HAP-1 (cell line): ENCODE results near the gene TMEM19.
A peak's percentile ranks its signal among the peaks of the same experiment; 100 is the strongest.

Experiments used
- DNase-seq, 2 experiments: peaks; one replicate each; pipeline ENCODE4 v3.0.0-alpha.2; 2016 to 2020; ENCODE audit warnings: low spot score in 2 of 2
- H3K27me3 ChIP-seq: fragments of 250-450 bp; sonication (Bioruptor Pico); 2 replicates; pipeline ENCODE4 v1.5.1; 2020; ENCODE audit warnings: low read depth, mild to moderate bottlenecking, moderate library complexity
- H3K36me3 ChIP-seq: fragments of 250-450 bp; sonication (Bioruptor Pico); replicated peaks from 2 replicates; pipeline ENCODE4 v1.5.1; 2020; ENCODE audit warnings: mild to moderate bottlenecking
- H3K4me1 ChIP-seq: fragments of 250-450 bp; sonication (Bioruptor Pico); 2 replicates; pipeline ENCODE4 v1.5.1; 2020; ENCODE audit warnings: mild to moderate bottlenecking
- H3K4me3 ChIP-seq: fragments of 250-450 bp; sonication (Bioruptor Pico); 2 replicates; pipeline ENCODE4 v1.5.1; 2020; ENCODE audit warnings: mild to moderate bottlenecking, moderate library complexity
- H3K9me3 ChIP-seq: fragments of 250-450 bp; sonication (Bioruptor Pico); 2 replicates; pipeline ENCODE4 v1.5.1; 2020; ENCODE audit warnings: mild to moderate bottlenecking, moderate library complexity
- in situ Hi-C: fragments of 300-500 bp; cut with MboI; formaldehyde crosslinking; loops from 3 replicates; pipeline ENCODE4 v1.14.3; 2020; ENCODE audit warnings: low sequenced_read_pairs, inconsistent platforms, mixed read lengths

Gene TMEM19

GRCh38 chr12:71708658-71709057 lies 22.8 kb downstream of the TMEM19 start:
- Histone ChIP-seq H3K27me3 (no peaks in the 10 kb centered on the region), H3K4me1 (peaks cover 6% of the 10 kb centered on the region; the same call in 1 of the 2 replicates), H3K4me3 (no peak overlapping the region), H3K9me3 (no peaks in the 10 kb centered on the region; the same call in 1 of the 2 replicates), H3K36me3 (no peaks in the 10 kb centered on the region)
- in situ Hi-C loops: no loop called here
- DNase-seq: no peak

- Histone ChIP-seq H3K9me3 (no peaks in the 10 kb centered on the region; the same call in 1 of the 2 replicates), H3K4me3 (no peak overlapping the region), H3K27me3 (no peaks in the 10 kb centered on the region), H3K36me3 (no peaks in the 10 kb centered on the region), H3K4me1 (peaks cover 6% of the 10 kb centered on the region; the same call in 1 of the 2 replicates)
- in situ Hi-C loops: no loop called here
- no peak for DNase-seq
These were observed 24.6 kb downstream of the TMEM19 start for GRCh38 chr12:71710276-71711125.

- 0 out of 2 replicates have a peak, but pooled peaks cover 2% of the 10 kb centered on the region for H3K27me3 ChIP-seq
- no peak for DNase-seq
- H3K9me3 ChIP-seq: no peaks in the 10 kb centered on the region
- in situ Hi-C loops: no loop called here
- no peak overlapping the region for H3K4me3 ChIP-seq
- H3K4me1 ChIP-seq: no peaks in the 10 kb centered on the region
- H3K36me3 ChIP-seq: no peaks in the 10 kb centered on the region
These were observed 32.7 kb downstream of the TMEM19 start for GRCh38 chr12:71718611-71719010.

- 0 out of 2 replicates have a peak, but pooled peaks cover 2% of the 10 kb centered on the region for H3K27me3 ChIP-seq
- H3K9me3 ChIP-seq: no peaks in the 10 kb centered on the region
- no peaks in the 10 kb centered on the region for H3K36me3 ChIP-seq
- DNase-seq: no peak
- no peak overlapping the region for H3K4me3 ChIP-seq
- no peaks in the 10 kb centered on the region for H3K4me1 ChIP-seq
- in situ Hi-C loops: no loop called here
These were observed 33.9 kb downstream of the TMEM19 start for GRCh38 chr12:71719647-71720370.

GRCh38 chr12:71721783-71722505 lies 36.1 kb downstream of the TMEM19 start:
- Histone ChIP-seq H3K4me1 (no peaks in the 10 kb centered on the region), H3K36me3 (no peaks in the 10 kb centered on the region), H3K9me3 (no peaks in the 10 kb centered on the region), H3K27me3 (0 out of 2 replicates have a peak, but pooled peaks cover 2% of the 10 kb centered on the region), H3K4me3 (no peak overlapping the region)
- DNase-seq: no peak
- in situ Hi-C loops: no loop called here

GRCh38 chr12:71725011-71725410 lies 39.1 kb downstream of the TMEM19 start:
- in situ Hi-C loops: no loop called here
- H3K9me3 ChIP-seq: no peaks in the 10 kb centered on the region
- no peak for DNase-seq

GRCh38 chr12:71726548-71726947 lies 40.7 kb downstream of the TMEM19 start:
- Histone ChIP-seq H3K27me3 (no peaks in the 10 kb centered on the region), H3K4me3 (no peak overlapping the region), H3K9me3 (no peaks in the 10 kb centered on the region), H3K36me3 (no peaks in the 10 kb centered on the region), H3K4me1 (no peaks in the 10 kb centered on the region)
- no peak for DNase-seq
- in situ Hi-C loops: no loop called here

More at GRCh38 chr12:71725011-71725410, 39.1 kb downstream of the TMEM19 start:
- no peaks in the 10 kb centered on the region for H3K4me1 ChIP-seq
- no peaks in the 10 kb centered on the region for H3K36me3 ChIP-seq
- no peaks in the 10 kb centered on the region for H3K27me3 ChIP-seq
- H3K4me3 ChIP-seq: no peak overlapping the region

- Histone ChIP-seq H3K4me3 (no peak overlapping the region), H3K36me3 (no peaks in the 10 kb centered on the region), H3K9me3 (no peaks in the 10 kb centered on the region), H3K4me1 (no peaks in the 10 kb centered on the region), H3K27me3 (no peaks in the 10 kb centered on the region)
- DNase-seq: no peak
- in situ Hi-C loops: no loop called here
These were observed 42.1 kb downstream of the TMEM19 start for GRCh38 chr12:71727958-71728357.

GRCh38 chr12:71730936-71731335 lies 45.1 kb downstream of the TMEM19 start:
- Histone ChIP-seq H3K4me3 (no peak overlapping the region), H3K4me1 (no peaks in the 10 kb centered on the region), H3K9me3 (no peaks in the 10 kb centered on the region), H3K27me3 (no peaks in the 10 kb centered on the region), H3K36me3 (no peaks in the 10 kb centered on the region)
- DNase-seq: no peak
- in situ Hi-C loops: no loop called here

GRCh38 chr12:71731439-71732356 lies 45.8 kb downstream of the TMEM19 start:
- no peaks in the 10 kb centered on the region for H3K9me3 ChIP-seq
- in situ Hi-C loops: no loop called here
- peak; percentile 22 to 35 for DNase-seq

GRCh38 chr12:71732357-71732712 lies 46.5 kb downstream of the TMEM19 start:
- H3K4me3 ChIP-seq: no peak overlapping the region
- in situ Hi-C loops: no loop called here
- DNase-seq: no peak

More at GRCh38 chr12:71731439-71732356, 45.8 kb downstream of the TMEM19 start:
- H3K36me3 ChIP-seq: no peaks in the 10 kb centered on the region
- no peaks in the 10 kb centered on the region for H3K27me3 ChIP-seq
- no peaks in the 10 kb centered on the region for H3K4me1 ChIP-seq
- H3K4me3 ChIP-seq: no peak overlapping the region

GRCh38 chr12:71737197-71737596 lies 51.3 kb downstream of the TMEM19 start:
- DNase-seq: no peak
- in situ Hi-C loops: no loop called here
- Histone ChIP-seq H3K4me3 (no peak overlapping the region), H3K9me3 (no peaks in the 10 kb centered on the region), H3K4me1 (no peaks in the 10 kb centered on the region), H3K27me3 (no peaks in the 10 kb centered on the region), H3K36me3 (no peaks in the 10 kb centered on the region)

More at GRCh38 chr12:71732357-71732712, 46.5 kb downstream of the TMEM19 start:
- Histone ChIP-seq H3K4me1 (no peaks in the 10 kb centered on the region), H3K36me3 (no peaks in the 10 kb centered on the region), H3K27me3 (no peaks in the 10 kb centered on the region), H3K9me3 (no peaks in the 10 kb centered on the region)

GRCh38 chr12:71742998-71743397 lies 57.1 kb downstream of the TMEM19 start:
- in situ Hi-C loops: loop anchor here (10.0 kb wide), 1 partner anchor 328 kb away; no protein-coding TSS in a partner anchor
- Histone ChIP-seq H3K4me3 (no peak overlapping the region), H3K4me1 (peaks cover 12% of the 10 kb centered on the region)

More at GRCh38 chr12:71742998-71743397, 57.1 kb downstream of the TMEM19 start:
- Histone ChIP-seq H3K27me3 (no peaks in the 10 kb centered on the region), H3K9me3 (no peaks in the 10 kb centered on the region), H3K36me3 (no peaks in the 10 kb centered on the region)
- no peak for DNase-seq
